ENCODE data around the gene HTR4. TPM values are rescaled to one million over a fixed set of nuclear protein-coding genes. Genes with fewer than 3 reads are reported as not detected.

Gene HTR4
- total RNA-seq, 1 experiment from 2014 or later = not detected

DNA sequence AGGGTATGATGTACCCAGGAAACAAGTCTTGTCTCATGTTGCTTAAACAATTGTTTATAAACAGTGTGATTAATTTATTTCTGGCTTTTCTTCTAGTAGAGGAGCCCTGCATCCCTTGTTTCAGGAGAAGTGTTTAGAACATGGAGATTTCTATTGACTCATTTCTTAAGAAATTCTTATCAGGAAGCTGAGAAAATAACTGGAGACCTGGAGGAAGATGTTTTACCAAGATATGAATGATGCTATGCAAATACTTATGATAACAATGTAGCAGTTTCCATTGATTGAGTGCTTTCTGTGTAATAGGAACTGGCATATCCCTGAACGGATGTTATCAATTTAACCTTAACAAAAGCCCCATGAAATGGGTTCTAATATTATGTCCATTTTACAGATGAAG, 162.0 kb downstream of the HTR4 start:
- Histone ChIP-seq H2AFZ (ENCODE audit: low read depth, low read length, poor library complexity, severe bottlenecking) (no peak overlapping the region), H3K9me3 (ENCODE audit: control insufficient read depth in 1 of 2, insufficient read depth in 1 of 2, low read depth in 1 of 2, low read length in 2 of 2) (no peaks in the 10 kb centered on the region), H4K20me1 (ENCODE audit: insufficient read depth) (no peaks in the 10 kb centered on the region; the same call in 1 of the 2 replicates), H3K4me1 (ENCODE audit: control insufficient read depth in 1 of 2, insufficient read depth in 2 of 2, low read length in 2 of 2) (no peaks in the 10 kb centered on the region), H3K9ac (ENCODE audit: low read length) (no peak overlapping the region), H3K4me3 (replicated peaks in 1 of 2; ENCODE audit: low read depth in 1 of 2, low read length in 2 of 2) (no peak overlapping the region), H3K79me2 (ENCODE audit: insufficient read depth, low read length) (no peaks in the 10 kb centered on the region), H3K27me3 (ENCODE audit: insufficient read depth, low read length) (peaks cover 29% of the 10 kb centered on the region), H3K9me2 (ENCODE audit: insufficient read depth) (no peaks in the 10 kb centered on the region), H3K36me3 (ENCODE audit: control insufficient read depth in 1 of 2, insufficient read depth in 2 of 2, low read length in 2 of 2) (no peaks in the 10 kb centered on the region), H3K27ac (ENCODE audit: low read depth, low read length) (no peak overlapping the region), H3K4me2 (ENCODE audit: low read length) (no peak overlapping the region)
- POLR2A ChIA-PET = no interaction called here
- DNase-seq (ENCODE audit: low read depth, low spot score) (no peak), ATAC-seq (no peak)
- no TSS peak for BruUV-seq (replicated peaks)
- RAD21 ChIA-PET (ENCODE audit: low non-redundant PET in 1 of 2, low total read pairs in 2 of 2, uncharacterized antibody in 2 of 2, unreplicated experiment in 2 of 2) = no interaction called here
- intact Hi-C loops (cut with micrococcal nuclease) = no loop called here
- TF ChIP-seq SRF (IDR thresholded peaks at IDR 0.05; ENCODE audit: low read depth) (no peak), YY1 (IDR thresholded peaks at IDR 0.05; ENCODE audit: extremely low read depth, insufficient replicate concordance, low read depth, low read length) (no peak), ELF1 (IDR thresholded peaks at IDR 0.05; ENCODE audit: borderline replicate concordance, low read depth) (no peak), EZH2phosphoT487 (IDR thresholded peaks at IDR 0.05; ENCODE audit: borderline replicate concordance) (no peak), JUND (IDR thresholded peaks at IDR 0.05) (no peak), POLR2A (IDR thresholded peaks at IDR 0.05; ENCODE audit: borderline replicate concordance, extremely low read depth, insufficient read depth, insufficient read length) (no peak), EGR1 (IDR thresholded peaks at IDR 0.05; ENCODE audit: low read depth) (no peak), RAD21 (IDR thresholded peaks at IDR 0.05; ENCODE audit: low read depth) (no peak), ZFX (IDR thresholded peaks at IDR 0.05) (no peak)
- TF ChIP-seq, protein P1, sequence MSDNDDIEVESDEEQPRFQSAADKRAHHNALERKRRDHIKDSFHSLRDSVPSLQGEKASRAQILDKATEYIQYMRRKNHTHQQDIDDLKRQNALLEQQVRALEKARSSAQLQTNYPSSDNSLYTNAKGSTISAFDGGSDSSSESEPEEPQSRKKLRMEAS (IDR thresholded peaks at IDR 0.05) = no peak
- CTCF ChIA-PET = no interaction called here

- Histone ChIP-seq H3K4me1 (ENCODE audit: control insufficient read depth in 1 of 2, insufficient read depth in 2 of 2, low read length in 2 of 2) (no peaks in the 10 kb centered on the region), H3K9me2 (ENCODE audit: insufficient read depth) (no peaks in the 10 kb centered on the region), H3K27ac (ENCODE audit: low read depth, low read length) (no peak overlapping the region), H4K20me1 (ENCODE audit: insufficient read depth) (no peaks in the 10 kb centered on the region; the same call in 1 of the 2 replicates), H3K27me3 (ENCODE audit: insufficient read depth, low read length) (peaks cover 32% of the 10 kb centered on the region), H3K36me3 (ENCODE audit: control insufficient read depth in 1 of 2, insufficient read depth in 2 of 2, low read length in 2 of 2) (no peaks in the 10 kb centered on the region), H3K79me2 (ENCODE audit: insufficient read depth, low read length) (no peaks in the 10 kb centered on the region), H3K4me3 (replicated peaks in 1 of 2; ENCODE audit: low read depth in 1 of 2, low read length in 2 of 2) (no peak overlapping the region), H3K4me2 (ENCODE audit: low read length) (no peak overlapping the region), H2AFZ (ENCODE audit: low read depth, low read length, poor library complexity, severe bottlenecking) (no peak overlapping the region), H3K9ac (ENCODE audit: low read length) (no peak overlapping the region), H3K9me3 (ENCODE audit: control insufficient read depth in 1 of 2, insufficient read depth in 1 of 2, low read depth in 1 of 2, low read length in 2 of 2) (no peaks in the 10 kb centered on the region)
- RAD21 ChIA-PET (ENCODE audit: low non-redundant PET in 1 of 2, low total read pairs in 2 of 2, uncharacterized antibody in 2 of 2, unreplicated experiment in 2 of 2) = no interaction called here
- DNase-seq (ENCODE audit: low read depth, low spot score) (no peak), ATAC-seq (no peak)
- intact Hi-C loops (cut with micrococcal nuclease) = no loop called here
- POLR2A ChIA-PET = no interaction called here
- CTCF ChIA-PET = no interaction called here
- BruUV-seq (replicated peaks) = no TSS peak
- no peak for TF ChIP-seq SP1 (IDR thresholded peaks at IDR 0.05; ENCODE audit: low read depth)
- no peak for TF ChIP-seq EGR1 (IDR thresholded peaks at IDR 0.05; ENCODE audit: low read depth)
Measured at GRCh38 chr5:148491793-148492184, 162.5 kb downstream of the HTR4 start.
